Activated naive CD8-positive, alpha-beta T cell treated with anti-CD3 and anti-CD28 coated beads for 36 hours (primary cell): ENCODE measurements around the gene ARHGAP23. TPM values are rescaled to one million over a fixed set of nuclear protein-coding genes. Genes with fewer than 3 reads are reported as not detected.
"Not testable (repeated sequence)": the region's sequence is repeated elsewhere in the genome, so short reads cannot be mapped to it uniquely, and the experiment has no call there.

Experiments used
- DNase-seq: peaks from one replicate; pipeline ENCODE4 v3.0.0; 2021
- H3K27ac Mint-ChIP-seq: one replicate; pipeline ENCODE4 v1.8.0; 2022; ENCODE audit warnings: mild to moderate bottlenecking, moderate library complexity, mixed read lengths
- H3K27me3 Mint-ChIP-seq: one replicate; pipeline ENCODE4 v1.8.0; 2022; ENCODE audit warnings: mild to moderate bottlenecking, mixed read lengths
- H3K36me3 Mint-ChIP-seq: one replicate; pipeline ENCODE4 v1.8.0; 2021; ENCODE audit warnings: mild to moderate bottlenecking, mixed read lengths
- H3K4me1 Mint-ChIP-seq: one replicate; pipeline ENCODE4 v1.8.0; 2021; ENCODE audit warnings: mixed read lengths
- H3K4me3 Mint-ChIP-seq: one replicate; pipeline ENCODE4 v1.8.0; 2022; ENCODE audit warnings: mild to moderate bottlenecking, moderate library complexity, mixed read lengths
- H3K9me3 Mint-ChIP-seq: one replicate; pipeline ENCODE4 v1.8.0; 2022; ENCODE audit warnings: mixed read lengths
- total RNA-seq, 2 experiments: library from RNA; stranded (reverse); gene quantifications; one replicate each; pipeline ENCODE4 v1.2.3, GENCODE V29; 2021

The ARHGAP23 gene
- total RNA-seq, 2 experiments from 2014 or later, result 0.08 to 0.66 TPM

DNA sequence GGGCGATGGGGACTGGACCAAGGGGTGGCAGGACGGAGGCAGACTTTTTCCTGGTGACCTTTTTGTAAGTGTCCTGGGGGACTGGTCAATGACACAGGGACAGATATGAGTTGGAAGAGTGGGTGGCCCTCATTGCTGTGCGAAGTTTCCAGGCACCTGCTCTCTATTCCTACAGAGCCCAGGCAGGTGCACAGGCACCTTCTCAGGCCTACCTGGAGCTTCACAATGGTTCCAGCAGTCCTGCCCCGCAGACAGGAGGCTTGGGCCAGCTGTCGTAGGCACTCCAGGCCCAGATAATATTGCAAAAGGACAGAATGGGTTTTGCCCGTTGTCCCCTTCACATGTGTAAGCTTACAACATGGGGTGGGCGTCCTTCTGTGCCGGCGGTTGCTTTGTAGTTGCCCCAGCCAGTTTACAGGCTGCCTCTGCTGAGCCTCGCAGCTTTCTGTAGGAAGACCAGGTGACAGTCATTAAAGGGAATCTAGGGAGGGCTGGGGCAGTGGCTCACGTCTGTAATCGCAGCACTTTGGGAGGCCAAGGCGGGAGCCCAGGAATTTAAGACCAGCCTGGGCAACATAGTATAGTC, 84.3 kb downstream of the ARHGAP23 start:
- no peak for DNase-seq
- H3K27ac Mint-ChIP-seq, result no peak overlapping the region

GRCh38 chr17:38526526-38526925, 98.3 kb downstream of the ARHGAP23 start:
- not testable (repeated sequence) for H3K36me3 Mint-ChIP-seq, H3K9me3 Mint-ChIP-seq, DNase-seq, H3K4me1 Mint-ChIP-seq, H3K27ac Mint-ChIP-seq, H3K4me3 Mint-ChIP-seq
- peaks cover 28% of the 10 kb centered on the region for H3K27me3 Mint-ChIP-seq

More for the DNA sequence above, 84.3 kb downstream of the ARHGAP23 start:
- Mint-ChIP-seq H3K9me3 (no peaks in the 10 kb centered on the region), H3K27me3 (peaks cover 46% of the 10 kb centered on the region), H3K4me3 (no peak overlapping the region), H3K4me1 (peaks cover 10% of the 10 kb centered on the region), H3K36me3 (no peaks in the 10 kb centered on the region)

GRCh38 chr17:38528141-38528540, 99.9 kb downstream of the ARHGAP23 start:
- H3K4me1 Mint-ChIP-seq, H3K9me3 Mint-ChIP-seq, H3K36me3 Mint-ChIP-seq, DNase-seq, H3K4me3 Mint-ChIP-seq, H3K27ac Mint-ChIP-seq: not testable (repeated sequence)
- peaks cover 28% of the 10 kb centered on the region for H3K27me3 Mint-ChIP-seq

- not testable (repeated sequence) for H3K4me1 Mint-ChIP-seq, H3K36me3 Mint-ChIP-seq, H3K27ac Mint-ChIP-seq, H3K4me3 Mint-ChIP-seq, DNase-seq, H3K9me3 Mint-ChIP-seq
- H3K27me3 Mint-ChIP-seq, result peaks cover 39% of the 10 kb centered on the region
These were observed 102.6 kb downstream of the ARHGAP23 start for GRCh38 chr17:38530856-38531255.

GRCh38 chr17:38531761-38532160, 103.5 kb downstream of the ARHGAP23 start:
- H3K4me3 Mint-ChIP-seq, H3K9me3 Mint-ChIP-seq, DNase-seq, H3K36me3 Mint-ChIP-seq, H3K4me1 Mint-ChIP-seq, H3K27ac Mint-ChIP-seq: not testable (repeated sequence)
- H3K27me3 Mint-ChIP-seq, result peaks cover 46% of the 10 kb centered on the region

- Mint-ChIP-seq H3K4me3 (no peak overlapping the region), H3K27me3 (peaks cover 53% of the 10 kb centered on the region), H3K27ac (no peak overlapping the region), H3K4me1 (peaks cover 6% of the 10 kb centered on the region), H3K36me3 (no peaks in the 10 kb centered on the region), H3K9me3 (no peaks in the 10 kb centered on the region)
- no peak for DNase-seq
These were observed 104.2 kb downstream of the ARHGAP23 start for GRCh38 chr17:38532451-38532850.

- Mint-ChIP-seq H3K27me3 (peaks cover 46% of the 10 kb centered on the region), H3K27ac (no peak overlapping the region), H3K4me1 (peaks cover 4% of the 10 kb centered on the region), H3K36me3 (no peaks in the 10 kb centered on the region), H3K4me3 (no peak overlapping the region), H3K9me3 (no peaks in the 10 kb centered on the region)
- DNase-seq, result no peak
These were observed 105.0 kb downstream of the ARHGAP23 start for GRCh38 chr17:38533241-38533640.

- H3K4me1 Mint-ChIP-seq, result no peaks in the 10 kb centered on the region
- no peak overlapping the region for H3K27ac Mint-ChIP-seq
- H3K36me3 Mint-ChIP-seq, result no peaks in the 10 kb centered on the region
- H3K27me3 Mint-ChIP-seq, result peaks cover 42% of the 10 kb centered on the region
- no peak for DNase-seq
- H3K9me3 Mint-ChIP-seq, result no peaks in the 10 kb centered on the region
- H3K4me3 Mint-ChIP-seq, result no peak overlapping the region
These were observed 105.7 kb downstream of the ARHGAP23 start for GRCh38 chr17:38533866-38534497.

DNA sequence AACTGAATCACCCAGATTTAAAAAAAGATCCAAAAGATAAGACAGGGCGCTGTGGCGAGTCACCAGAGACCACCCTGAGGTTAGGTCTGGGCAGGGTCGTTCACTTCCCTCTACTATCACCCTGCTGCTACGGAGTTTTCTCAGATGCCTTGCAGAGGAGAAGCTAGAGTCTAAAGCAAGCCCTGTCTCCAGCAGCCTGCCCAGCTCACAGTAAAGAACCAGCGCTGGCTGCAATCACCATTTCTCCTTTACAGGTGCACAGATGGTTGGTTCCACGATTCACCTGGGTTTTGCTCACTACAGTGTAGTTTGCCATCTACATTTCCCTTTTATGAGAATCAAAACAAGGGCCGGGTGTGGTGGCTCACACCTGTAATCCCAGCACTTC, 106.2 kb downstream of the ARHGAP23 start:
- Mint-ChIP-seq H3K4me1 (no peaks in the 10 kb centered on the region), H3K36me3 (no peaks in the 10 kb centered on the region), H3K27me3 (peaks cover 41% of the 10 kb centered on the region), H3K9me3 (no peaks in the 10 kb centered on the region), H3K27ac (no peak overlapping the region), H3K4me3 (no peak overlapping the region)
- DNase-seq, result no peak

DNA sequence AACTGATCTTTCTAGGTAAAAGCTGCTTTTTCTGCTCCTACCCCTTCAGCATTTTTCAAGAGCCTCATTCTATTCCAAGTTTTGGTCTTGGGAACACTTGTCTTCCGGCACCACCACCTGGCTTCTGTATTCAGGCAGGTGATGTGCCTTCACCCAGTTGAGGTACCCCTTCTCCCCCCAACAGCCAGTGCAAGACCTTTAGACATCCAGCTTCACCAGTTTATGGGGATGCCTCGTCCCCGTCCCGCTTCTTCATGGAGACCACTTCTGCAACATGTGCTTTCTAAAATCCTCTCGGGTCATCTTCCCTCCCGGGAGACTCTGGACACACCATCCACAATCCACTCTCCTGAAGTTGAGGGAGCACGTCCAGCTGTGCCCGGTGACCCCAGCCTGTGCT, 107.6 kb downstream of the ARHGAP23 start:
- Mint-ChIP-seq H3K4me3 (no peak overlapping the region), H3K4me1 (no peaks in the 10 kb centered on the region), H3K27me3 (peaks cover 27% of the 10 kb centered on the region), H3K36me3 (no peaks in the 10 kb centered on the region), H3K27ac (no peak overlapping the region), H3K9me3 (no peaks in the 10 kb centered on the region)
- DNase-seq, result no peak

GRCh38 chr17:38536661-38537060, 108.4 kb downstream of the ARHGAP23 start:
- Mint-ChIP-seq H3K27ac (no peak overlapping the region), H3K27me3 (peaks cover 29% of the 10 kb centered on the region), H3K4me1 (no peaks in the 10 kb centered on the region), H3K36me3 (no peaks in the 10 kb centered on the region), H3K4me3 (no peak overlapping the region), H3K9me3 (no peaks in the 10 kb centered on the region)
- DNase-seq, result no peak

DNA sequence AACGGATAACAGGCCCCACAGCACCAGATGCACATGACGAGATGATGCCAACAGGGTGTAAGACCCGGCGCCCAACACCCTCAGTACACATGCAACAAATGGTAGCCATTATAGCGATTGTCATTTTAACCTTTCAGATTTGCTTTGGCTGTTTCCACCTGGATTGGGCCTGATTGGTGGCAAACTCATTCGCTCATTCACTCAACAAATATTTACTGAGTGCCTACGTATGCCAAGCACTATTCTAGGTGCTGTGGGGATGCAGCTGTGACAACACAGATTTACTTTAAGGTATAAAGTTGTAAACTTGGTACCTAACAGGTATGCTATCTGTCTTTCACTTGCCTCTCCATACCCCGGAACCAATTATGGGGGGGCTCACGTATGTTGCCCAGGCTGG, 110.6 kb downstream of the ARHGAP23 start:
- Mint-ChIP-seq H3K27ac (no peak overlapping the region), H3K4me3 (no peak overlapping the region), H3K27me3 (peaks cover 29% of the 10 kb centered on the region), H3K36me3 (no peaks in the 10 kb centered on the region), H3K4me1 (no peaks in the 10 kb centered on the region), H3K9me3 (no peaks in the 10 kb centered on the region)
- no peak for DNase-seq

DNA sequence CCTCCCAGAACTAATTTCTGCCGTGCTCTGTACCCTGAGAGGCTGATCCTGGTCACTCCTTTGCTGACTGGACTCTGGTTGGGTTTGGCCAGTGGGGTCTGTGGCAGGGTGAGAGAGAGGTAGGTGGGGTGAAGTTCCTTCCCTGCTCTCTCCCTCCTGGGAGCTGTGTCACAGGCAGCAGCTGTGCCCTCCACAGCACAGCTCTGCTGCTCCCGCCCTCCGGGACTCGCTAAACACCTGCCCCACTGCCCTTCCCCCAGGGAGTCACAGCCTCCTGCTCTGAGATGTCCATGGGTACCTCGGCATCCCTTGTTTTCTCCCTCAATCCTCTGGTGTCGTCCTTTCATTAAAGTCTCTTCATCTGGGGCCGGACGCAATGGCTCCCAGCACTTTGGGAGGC, 111.1 kb downstream of the ARHGAP23 start:
- H3K4me3 Mint-ChIP-seq, result no peak overlapping the region
- no peaks in the 10 kb centered on the region for H3K4me1 Mint-ChIP-seq
- peaks cover 28% of the 10 kb centered on the region for H3K27me3 Mint-ChIP-seq
- H3K27ac Mint-ChIP-seq, result no peak overlapping the region
- H3K9me3 Mint-ChIP-seq, result no peaks in the 10 kb centered on the region
- no peaks in the 10 kb centered on the region for H3K36me3 Mint-ChIP-seq
- DNase-seq, result no peak

DNA sequence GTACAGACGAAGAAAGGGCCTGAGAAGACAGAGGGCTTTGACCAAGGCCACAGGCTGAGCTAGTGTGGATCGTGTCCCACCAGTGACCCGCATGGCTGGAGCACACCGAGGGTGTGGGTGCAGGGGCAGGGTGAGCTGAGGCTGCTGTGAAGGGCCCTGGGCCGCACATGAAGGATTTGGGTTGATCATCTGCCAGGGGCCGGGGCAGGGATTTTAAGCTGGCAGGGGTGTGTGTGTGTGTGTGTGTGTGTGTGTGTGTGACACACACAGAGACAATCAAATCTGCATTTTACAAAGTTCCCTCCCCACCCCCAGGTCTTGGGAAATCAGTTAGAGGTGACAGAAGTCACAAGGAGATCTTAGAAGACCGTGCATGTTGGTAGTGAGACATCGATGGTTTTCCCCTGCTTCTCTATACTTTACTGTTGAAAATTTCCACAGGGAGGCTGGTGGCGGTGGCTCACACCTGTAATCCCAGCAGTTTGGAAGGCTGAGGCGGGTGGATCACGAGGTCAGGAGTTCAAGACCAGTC, 112.3 kb downstream of the ARHGAP23 start:
- H3K27ac Mint-ChIP-seq, result no peak overlapping the region
- H3K4me1 Mint-ChIP-seq, result no peaks in the 10 kb centered on the region
- DNase-seq, result no peak
- H3K4me3 Mint-ChIP-seq, result no peak overlapping the region
- no peaks in the 10 kb centered on the region for H3K9me3 Mint-ChIP-seq
- no peaks in the 10 kb centered on the region for H3K36me3 Mint-ChIP-seq
- H3K27me3 Mint-ChIP-seq, result peaks cover 24% of the 10 kb centered on the region

GRCh38 chr17:38541281-38541680, 113.0 kb downstream of the ARHGAP23 start:
- Mint-ChIP-seq H3K27me3 (peaks cover 17% of the 10 kb centered on the region), H3K4me3 (no peak overlapping the region), H3K27ac (no peak overlapping the region), H3K4me1 (no peaks in the 10 kb centered on the region), H3K9me3 (no peaks in the 10 kb centered on the region), H3K36me3 (no peaks in the 10 kb centered on the region)
- DNase-seq, result no peak

DNA sequence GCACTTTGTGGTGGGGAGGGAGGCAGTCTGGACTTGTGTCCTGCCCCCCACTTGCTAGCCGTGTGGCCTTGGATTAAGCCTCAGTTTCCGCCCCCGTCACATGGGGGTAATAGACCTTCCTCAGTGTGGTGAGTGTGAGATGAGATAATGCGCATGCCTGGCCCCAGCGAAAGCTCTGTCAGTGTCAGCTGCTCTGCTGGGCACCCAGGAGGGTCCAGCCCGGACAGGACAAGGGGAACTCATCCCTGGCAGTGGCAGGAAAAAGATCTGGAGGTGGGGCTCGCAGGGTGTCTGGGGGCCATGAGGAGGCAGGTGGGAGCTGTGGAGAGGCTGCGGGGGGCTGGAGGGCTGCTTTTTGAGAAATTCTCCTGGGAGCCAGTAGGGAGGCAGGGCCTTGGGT, 114.0 kb downstream of the ARHGAP23 start:
- H3K4me1 Mint-ChIP-seq, result no peaks in the 10 kb centered on the region
- H3K9me3 Mint-ChIP-seq, result no peaks in the 10 kb centered on the region
- no peaks in the 10 kb centered on the region for H3K36me3 Mint-ChIP-seq
- no peak overlapping the region for H3K27ac Mint-ChIP-seq
- H3K4me3 Mint-ChIP-seq, result no peak overlapping the region
- H3K27me3 Mint-ChIP-seq, result peaks cover 14% of the 10 kb centered on the region
- no peak for DNase-seq
